K562 (cell line): ENCODE measurements around the gene ZFYVE19. TPM values are rescaled to one million over a fixed set of nuclear protein-coding genes. Genes with fewer than 3 reads are reported as not detected.

Experiments
- CBX3 ChIP-seq, 2 experiments: IDR thresholded peaks; 1 replicate in 1 of 2; 2 replicates in 1 of 2; pipeline ENCODE4 v1.6.1; 2012; ENCODE audit warnings: inconsistent platforms in 2 of 2, low read length in 2 of 2, borderline replicate concordance in 1 of 2, control low read depth in 1 of 2
- CXXC5 ChIP-seq: fragments of 250-450 bp; sonication (Bioruptor Pico); IDR thresholded peaks from 2 replicates; pipeline ENCODE4 v1.8.0; 2022; ENCODE audit warnings: inconsistent platforms, mild to moderate bottlenecking, moderate library complexity
- FOXA3 ChIP-seq, 2 experiments: fragments of 450-650 bp in 1 of 2; sonication (generic) in 1 of 2; formaldehyde crosslinking; IDR thresholded peaks in 1 of 2; conservative IDR thresholded peaks in 1 of 2; 2 replicates each; pipeline versions ENCODE4 v1.4.0 to v1.8.0; 2020 to 2022; ENCODE audit warnings: mild to moderate bottlenecking in 2 of 2, missing genetic modification reagents in 1 of 2
- GATAD2A ChIP-seq: fragments of 450-650 bp; IDR thresholded peaks from 2 replicates; pipeline ENCODE4 v1.6.1; 2017
- HDGF ChIP-seq: fragments of 450-650 bp; IDR thresholded peaks from 2 replicates; pipeline ENCODE4 v1.6.1; 2016
- HNRNPL ChIP-seq: fragments of 200-400 bp; formaldehyde crosslinking; IDR thresholded peaks from 2 replicates; pipeline ENCODE4 v1.6.1; 2017; ENCODE audit warnings: low read depth, mild to moderate bottlenecking, low read length
- JUN ChIP-seq, 2 experiments: sonication (generic) in 1 of 2; formaldehyde crosslinking in 1 of 2; IDR thresholded peaks; 2 replicates each; pipeline versions ENCODE4 v1.6.1 to v1.8.0; 2012 to 2022; ENCODE audit warnings: borderline replicate concordance in 2 of 2, mild to moderate bottlenecking in 2 of 2, improper control_type of control experiment in 1 of 2, low read depth in 1 of 2, low read length in 1 of 2, missing genetic modification reagents in 1 of 2
- JUNB ChIP-seq: fragments of 450-650 bp; formaldehyde crosslinking; conservative IDR thresholded peaks from 2 replicates; pipeline ENCODE4 v1.4.0; 2020; ENCODE audit warnings: mild to moderate bottlenecking
- LEF1 ChIP-seq: fragments of 450-650 bp; IDR thresholded peaks from 2 replicates; pipeline ENCODE4 v1.6.1; 2016; ENCODE audit warnings: mild to moderate bottlenecking
- MTA2 ChIP-seq: fragments of 450-650 bp; IDR thresholded peaks from 2 replicates; pipeline ENCODE4 v1.6.1; 2016; ENCODE audit warnings: low read depth
- NR3C1 ChIP-seq: sonication (generic); formaldehyde crosslinking; IDR thresholded peaks from 2 replicates; pipeline ENCODE4 v1.8.1; 2022; ENCODE audit warnings: missing genetic modification reagents
- RBM14 ChIP-seq: fragments of 200-400 bp; formaldehyde crosslinking; IDR thresholded peaks from 2 replicates; pipeline ENCODE4 v1.6.1; 2018; ENCODE audit warnings: low read depth, mild to moderate bottlenecking, low read length, moderate library complexity, borderline replicate concordance; ENCODE audit not compliant: insufficient read depth
- RFX5 ChIP-seq: IDR thresholded peaks from 2 replicates; pipeline ENCODE4 v1.6.1; 2011; ENCODE audit warnings: low read depth, mild to moderate bottlenecking, improper control_type of control experiment, low read length
- SMAD3 ChIP-seq: fragments of 450-650 bp; formaldehyde crosslinking; conservative IDR thresholded peaks from 2 replicates; pipeline ENCODE4 v1.4.0; 2020; ENCODE audit warnings: mild to moderate bottlenecking
- SMARCA4 ChIP-seq: fragments of 450-650 bp; IDR thresholded peaks from 2 replicates; pipeline ENCODE4 v1.6.1; 2016
- SNAPC5 ChIP-seq: fragments of 250-450 bp; sonication (Bioruptor Pico); IDR thresholded peaks from 2 replicates; pipeline ENCODE4 v1.8.0; 2021; ENCODE audit warnings: moderate library complexity, mild to moderate bottlenecking, inconsistent platforms
- SOX6 ChIP-seq: fragments of 450-650 bp; IDR thresholded peaks from 2 replicates; pipeline ENCODE4 v1.6.1; 2014; ENCODE audit warnings: mild to moderate bottlenecking
- U2AF1 ChIP-seq: fragments of 200-400 bp; formaldehyde crosslinking; optimal IDR thresholded peaks from 2 replicates; pipeline ENCODE3; 2017; ENCODE audit warnings: mild to moderate bottlenecking, low read depth, low read length, moderate library complexity
- ZBTB11 ChIP-seq, 3 experiments: fragments of 200-800 bp in 1 of 3; fragments of 250-450 bp in 1 of 3; fragments of 450-650 bp in 1 of 3; sonication (Bioruptor Pico) in 1 of 3; sonication (Bioruptor generic) in 1 of 3; formaldehyde crosslinking in 1 of 3; IDR thresholded peaks; 2 replicates each; pipeline versions ENCODE4 v1.6.1 to v1.8.0; 2016 to 2022; ENCODE audit warnings: mild to moderate bottlenecking in 2 of 3, missing genetic modification characterization in 2 of 3, missing compliant biosample characterization in 1 of 3, moderate library complexity in 1 of 3
- ZC3H4 ChIP-seq: sonication (generic); formaldehyde crosslinking; IDR thresholded peaks from 2 replicates; pipeline ENCODE4 v1.9.0; 2021; ENCODE audit warnings: missing genetic modification reagents, borderline replicate concordance
- ZNF263 ChIP-seq: sonication (generic); formaldehyde crosslinking; IDR thresholded peaks from 2 replicates; pipeline ENCODE4 v1.8.0; 2022; ENCODE audit warnings: mild to moderate bottlenecking, missing genetic modification reagents, borderline replicate concordance
- ZNF431 ChIP-seq: sonication (generic); formaldehyde crosslinking; IDR thresholded peaks from 2 replicates; pipeline ENCODE4 v1.8.0; 2022; ENCODE audit warnings: mild to moderate bottlenecking, missing genetic modification reagents
- ZNF717 ChIP-seq: fragments of 250-450 bp; sonication (Bioruptor Pico); IDR thresholded peaks from 2 replicates; pipeline ENCODE4 v1.5.0; 2021
- ZNF780A ChIP-seq: fragments of 250-450 bp; sonication (Bioruptor Pico); IDR thresholded peaks from 2 replicates; pipeline ENCODE4 v1.5.0; 2021; ENCODE audit warnings: mild to moderate bottlenecking
- polyA plus RNA-seq, 8 experiments: library from polyadenylated mRNA; depleted of rRNA in 4 of 8; stranded (reverse) in 5 of 8; unstranded in 3 of 8; fragments of >200 nt; fragmentation: Nextera tagmentation in 2 of 8; fragmentation: Illumina TruSeq in 1 of 8; extraction: Ambion mirVana in 2 of 8; extraction: Trizol in 1 of 8; gene quantifications; 2 replicates each; pipeline versions ENCODE4 v1.2.1 to v1.2.3, GENCODE V29; 2011 to 2014; ENCODE audit warnings: inconsistent platforms in 1 of 8, missing spikeins in 1 of 8
- total RNA-seq, 7 experiments: library from RNA; depleted of rRNA in 6 of 7; stranded (reverse); fragments of >200 nt in 6 of 7; fragmentation: Illumina TruSeq in 2 of 7; extraction: Trizol in 2 of 7; gene quantifications; 2 replicates each; pipeline versions ENCODE4 v1.2.1 to v1.2.3, GENCODE V29; 2011 to 2021; ENCODE audit warnings: low replicate concordance in 1 of 7

Gene ZFYVE19
- total and polyA plus RNA-seq, 9 of the 15 experiments (the other 6 are each of a cell fraction or from before 2014, with no cell fraction given), result 1.5 to 36.8 (median 19.9) TPM

GRCh38 chr15:40843885-40844695, 37.2 kb downstream of the ZFYVE19 start, which contains the start of gene SPINT1 (continued):
- peak; percentile 98 for TF ChIP-seq ZNF263 (CRISPR knock-in tag)
- no peak for TF ChIP-seq U2AF1
- peak; percentile 47; the same call in 1 of the 2 replicates for TF ChIP-seq NR3C1 (CRISPR knock-in tag)
- TF ChIP-seq SMARCA4, result no peak
- TF ChIP-seq JUN (IDR thresholded peaks at IDR 0.05; ENCODE audit: borderline replicate concordance, low read depth, low read length), result no peak
- TF ChIP-seq JUN (CRISPR knock-in tag; IDR thresholded peaks at IDR 0.05; ENCODE audit: borderline replicate concordance), result no peak
- no peak for TF ChIP-seq GATAD2A
- no peak for TF ChIP-seq MTA2
- no peak for TF ChIP-seq HDGF
- TF ChIP-seq LEF1, result no peak
- no peak for TF ChIP-seq FOXA3 (CRISPR knock-in tag; conservative IDR thresholded peaks at IDR 0.05 in 1 of 2, IDR thresholded peaks at IDR 0.05 in 1 of 2)
- no peak for TF ChIP-seq ZNF431 (CRISPR knock-in tag)
- TF ChIP-seq SOX6, result no peak
- TF ChIP-seq ZBTB11 (CRISPR knock-in tag; IDR thresholded peaks at IDR 0.05), result peak in 1 of 3 experiments; percentile 16; a peak in 1 of 6 replicates
- no peak for TF ChIP-seq SNAPC5 (CRISPR knock-in tag)
- TF ChIP-seq HNRNPL, result 0 out of 2 replicates have a peak, but pooled peaks have one; percentile 11
- TF ChIP-seq CXXC5 (CRISPR knock-in tag), result peak; percentile 60
- TF ChIP-seq RFX5, result no peak
- TF ChIP-seq CBX3 (IDR thresholded peaks at IDR 0.05; ENCODE audit: borderline replicate concordance in 1 of 2, low read length in 2 of 2), result no peak
- TF ChIP-seq ZC3H4, result no peak
- no peak for TF ChIP-seq SMAD3 (CRISPR knock-in tag)
- no peak for TF ChIP-seq ZNF780A (CRISPR knock-in tag)
- TF ChIP-seq RBM14, result no peak
- TF ChIP-seq JUNB (CRISPR knock-in tag), result no peak
- no peak for TF ChIP-seq ZNF717 (CRISPR knock-in tag)
